Left colon (tissue), 2 donors: Measurements from ENCODE around the gene STOML1. TPM values are rescaled to one million over a fixed set of nuclear protein-coding genes. Genes with fewer than 3 reads are reported as not detected.
A peak's percentile ranks its signal among the peaks of the same experiment; 100 is the strongest.
"Not testable (repeated sequence)": the region's sequence is repeated elsewhere in the genome, so short reads cannot be mapped to it uniquely, and the experiment has no call there.

Experiments used
- ATAC-seq: fragments of 200-7000 bp; cut with Tn5 transposase; one replicate; pipeline ENCODE4 v1.9.1; 2020; ENCODE audit warnings: mild to moderate bottlenecking, moderate library complexity
- DNase-seq, 2 donors: peaks; one replicate each; pipeline ENCODE4 v3.0.0-alpha.2; 2020
- intact Hi-C, 2 donors: fragments of 100-400 bp; cut with DNase I in 1 of 2; cut with micrococcal nuclease in 1 of 2; formaldehyde crosslinking; loops; one replicate each; pipeline versions ENCODE4 v1.11.2 to v1.14.0; 2022; cut with DNase I, micrococcal nuclease
- total RNA-seq, 2 donors: library from RNA; stranded (reverse); fragmentation: NEBNext Ultra II Directional; extraction: Animal tissue kit (Norgen Biotek cat#: 25700); gene quantifications; one replicate each; pipeline ENCODE4 v1.2.1, GENCODE V29; 2021
- donor health status: DM: no; HTN: no; CAD: no.
- donor health status: DM: yes; HTN: yes; CAD: no.

Gene STOML1
- total RNA-seq, 2 donors from 2014 or later, result 10.9 to 15.4 TPM

- intact Hi-C loops, result no loop called here
- DNase-seq, result no peak
- no peak for ATAC-seq
These were observed 51.8 kb downstream of the STOML1 start for GRCh38 chr15:73940061-73940981.

GRCh38 chr15:73939138-73939537 is 53.0 kb downstream of the STOML1 start:
- ATAC-seq (no peak), DNase-seq (no peak)
- intact Hi-C loops, result no loop called here

DNA sequence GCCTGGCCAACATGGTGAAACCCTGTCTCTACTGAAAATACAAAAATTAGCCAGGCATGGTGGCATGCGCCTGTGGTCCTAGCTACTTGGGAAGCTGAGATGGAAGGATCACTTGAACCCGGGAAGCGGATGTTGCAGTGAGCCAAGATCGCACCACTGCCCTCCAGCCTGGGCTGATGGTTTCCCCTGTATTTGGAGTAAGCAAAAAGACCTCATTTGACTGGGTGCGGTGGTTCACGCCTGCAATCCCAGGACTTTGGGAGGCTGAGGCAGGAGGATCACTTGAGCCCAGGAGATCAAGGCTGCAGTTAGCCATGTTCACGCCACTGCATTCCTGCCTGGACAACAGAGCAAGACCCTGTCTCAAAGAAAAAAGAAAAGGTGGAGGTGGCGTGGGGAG is 53.6 kb downstream of the STOML1 start:
- intact Hi-C loops, DNase-seq: not testable (repeated sequence)

DNA sequence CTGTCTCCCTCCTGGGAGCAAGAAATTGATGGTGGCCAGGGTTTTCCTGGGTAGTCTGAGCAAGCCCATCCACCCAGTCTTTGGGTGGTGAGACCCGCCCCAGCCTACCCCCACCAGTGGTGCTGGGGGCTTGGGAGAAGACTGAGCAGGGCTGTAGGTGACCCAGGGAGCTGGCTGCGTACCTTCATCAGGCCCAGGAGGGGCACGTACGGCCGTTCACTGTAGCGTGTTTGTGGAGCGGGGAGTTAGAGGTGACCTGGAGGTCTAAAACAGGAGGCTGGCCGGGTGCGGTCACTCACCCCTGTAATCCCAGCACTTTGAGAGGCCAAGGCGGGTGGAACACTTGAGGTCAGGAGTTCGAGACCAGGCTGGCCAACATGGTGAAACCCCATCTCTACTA is 54.4 kb downstream of the STOML1 start:
- no peak for DNase-seq
- no peak for ATAC-seq
- intact Hi-C loops, result no loop called here

More for the DNA sequence above, 53.6 kb downstream of the STOML1 start:
- ATAC-seq, result not testable (repeated sequence)

GRCh38 chr15:73937296-73937695 is 54.8 kb downstream of the STOML1 start:
- ATAC-seq (no peak), DNase-seq (no peak)
- intact Hi-C loops, result no loop called here

DNA sequence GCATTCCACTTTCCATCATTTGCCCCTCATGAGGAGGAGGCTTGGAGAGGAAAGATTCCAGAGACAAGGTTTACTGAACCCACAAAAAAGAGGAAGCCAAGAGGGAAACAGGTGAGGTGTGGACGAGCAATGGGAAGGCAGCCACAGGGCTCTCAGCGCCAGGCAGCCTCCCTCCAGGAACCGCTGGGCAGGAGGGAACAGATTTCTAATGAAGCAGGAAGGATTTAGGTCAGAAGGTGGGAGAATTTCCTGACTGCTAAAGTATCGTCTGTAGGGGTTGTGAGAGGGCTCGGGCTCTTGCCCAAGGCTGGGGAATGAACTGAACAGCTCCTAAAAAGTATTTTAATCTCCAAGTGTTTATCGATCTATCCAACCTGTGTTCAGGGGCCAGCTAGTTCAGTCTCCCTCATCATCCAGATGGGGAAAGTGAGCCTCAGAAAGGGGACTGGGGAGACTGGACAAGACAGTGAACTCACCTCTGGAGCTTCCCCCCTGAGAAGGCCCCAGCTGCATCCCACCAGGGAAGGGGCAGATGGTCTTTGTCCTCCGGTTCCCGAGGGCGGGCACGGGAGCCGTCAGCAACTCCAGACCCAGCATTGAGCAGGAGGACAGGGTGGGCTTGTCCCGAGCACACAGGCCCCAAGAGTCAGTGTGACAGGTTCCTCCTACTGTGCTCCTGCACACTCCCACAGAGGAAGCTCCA is 55.4 kb downstream of the STOML1 start:
- DNase-seq (no peak), ATAC-seq (no peak)
- intact Hi-C loops, result no loop called here

DNA sequence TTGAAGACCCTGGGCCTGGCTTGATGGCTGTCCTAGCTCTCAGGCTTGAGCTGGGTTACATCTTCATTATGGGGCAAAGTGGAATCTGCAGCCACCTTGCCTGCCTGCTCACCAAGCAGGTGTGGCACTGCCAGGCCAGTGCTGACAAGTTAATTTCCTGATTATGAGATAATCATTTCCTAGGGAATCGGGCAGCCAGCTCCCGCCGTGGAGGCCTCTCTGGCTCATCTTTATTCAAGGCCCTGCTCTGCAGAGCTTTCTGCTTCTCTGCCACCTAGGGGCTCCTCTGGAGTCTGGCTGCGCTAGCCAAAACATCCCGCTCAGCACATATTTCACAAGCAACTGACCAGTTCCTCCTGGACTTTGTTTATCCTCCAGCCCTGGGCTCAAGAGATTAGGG is 55.9 kb downstream of the STOML1 start:
- ATAC-seq, result peak; percentile 77
- peak in 1 of 2 donors; percentile 18 for DNase-seq

DNA sequence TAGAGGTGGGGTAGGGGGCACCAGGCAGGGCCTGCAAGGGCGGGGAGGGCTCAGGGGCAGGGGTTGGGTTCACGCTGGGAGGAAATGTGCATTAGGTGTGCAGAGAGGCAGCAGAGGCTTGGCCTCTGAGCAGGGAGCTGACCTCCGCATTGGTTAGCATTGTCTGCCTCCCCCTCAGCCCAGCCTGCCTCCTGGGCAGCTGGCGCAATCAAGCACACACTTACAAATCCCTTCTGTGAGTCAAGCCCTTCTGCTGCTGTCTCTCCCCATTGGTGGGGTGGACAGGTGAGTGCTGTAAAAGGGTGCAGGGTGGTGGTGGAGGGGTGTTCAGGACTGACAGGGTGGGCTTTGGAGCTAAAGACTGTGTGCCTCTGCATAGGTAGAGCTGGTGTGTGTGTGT is 56.5 kb downstream of the STOML1 start:
- intact Hi-C loops, result no loop called here
- DNase-seq (no peak), ATAC-seq (no peak)

More for the DNA sequence above, 55.9 kb downstream of the STOML1 start:
- intact Hi-C loops, result no loop called here

DNA sequence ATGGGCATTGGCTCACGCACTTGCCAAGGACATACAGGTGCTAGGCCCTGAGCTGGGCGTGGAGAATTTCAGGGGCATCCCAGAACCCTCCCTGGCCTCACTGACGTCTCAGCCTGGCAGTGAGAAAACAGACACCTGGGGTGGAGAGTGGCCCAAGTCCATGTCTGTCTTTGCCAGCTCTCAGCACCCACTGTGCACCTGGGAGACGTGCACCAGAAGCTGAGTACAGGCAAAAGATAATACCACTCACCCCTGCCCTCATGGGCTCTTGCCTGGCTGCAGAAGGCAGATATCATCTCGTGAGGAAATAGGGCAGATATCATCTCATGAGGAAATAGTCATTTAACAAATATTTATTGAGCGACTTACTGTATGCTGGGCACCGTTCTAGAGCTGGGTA is 57.8 kb downstream of the STOML1 start:
- peak; percentile 36 for ATAC-seq
- intact Hi-C loops, result no loop called here

GRCh38 chr15:73932381-73933191 is 59.5 kb downstream of the STOML1 start:
- DNase-seq, result no peak
- ATAC-seq, result no peak
- intact Hi-C loops, result no loop called here

More for the DNA sequence above, 57.8 kb downstream of the STOML1 start:
- no peak for DNase-seq

GRCh38 chr15:73931441-73931840 is 60.7 kb downstream of the STOML1 start:
- intact Hi-C loops, result no loop called here
- ATAC-seq (no peak), DNase-seq (no peak)

DNA sequence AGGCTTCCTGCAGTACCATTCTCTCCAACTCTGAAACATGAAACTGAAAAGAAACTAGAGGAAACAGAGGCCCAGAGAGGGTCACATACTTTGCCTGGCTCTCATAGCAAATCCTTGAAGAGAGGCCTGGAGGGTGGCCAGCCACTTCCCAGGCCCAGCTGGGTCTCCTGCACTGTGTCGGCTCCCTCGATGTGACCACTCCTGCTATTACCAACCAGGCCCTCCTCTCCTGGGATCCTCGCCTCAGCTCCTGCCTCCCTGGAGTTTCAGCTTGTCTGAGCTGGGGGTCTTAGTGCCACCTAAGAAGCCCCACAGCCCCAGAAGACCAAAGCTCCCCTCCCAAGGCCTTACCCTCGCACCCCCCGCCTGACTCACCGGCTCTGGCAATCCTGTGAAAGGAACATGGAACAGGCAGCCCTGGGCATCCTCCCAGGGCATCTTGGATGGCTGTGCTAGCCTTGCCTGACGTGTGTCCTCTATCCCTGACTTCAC is 61.3 kb downstream of the STOML1 start:
- DNase-seq (no peak), ATAC-seq (no peak)
- intact Hi-C loops, result no loop called here

DNA sequence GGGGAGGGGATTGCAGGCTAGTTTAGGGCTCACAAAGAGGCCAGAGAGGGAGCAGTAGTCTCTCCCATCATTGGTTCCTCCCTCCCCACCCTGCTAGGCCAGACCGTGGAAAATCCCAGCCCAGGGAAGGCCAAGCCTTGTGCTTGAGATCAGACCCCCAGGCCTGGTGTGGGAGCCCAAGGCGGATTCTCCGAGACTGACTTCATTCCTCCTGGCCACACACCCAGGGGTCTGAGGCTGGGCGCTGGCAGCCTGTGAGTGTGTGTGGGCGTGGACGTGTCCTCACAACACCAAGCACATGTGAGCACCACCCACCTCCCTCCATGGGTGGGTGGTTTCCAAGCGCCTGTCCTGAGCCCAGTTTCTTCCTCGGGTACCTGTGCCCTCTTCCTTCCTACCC is 61.7 kb downstream of the STOML1 start:
- intact Hi-C loops, result no loop called here
- ATAC-seq, result no peak
- no peak for DNase-seq

DNA sequence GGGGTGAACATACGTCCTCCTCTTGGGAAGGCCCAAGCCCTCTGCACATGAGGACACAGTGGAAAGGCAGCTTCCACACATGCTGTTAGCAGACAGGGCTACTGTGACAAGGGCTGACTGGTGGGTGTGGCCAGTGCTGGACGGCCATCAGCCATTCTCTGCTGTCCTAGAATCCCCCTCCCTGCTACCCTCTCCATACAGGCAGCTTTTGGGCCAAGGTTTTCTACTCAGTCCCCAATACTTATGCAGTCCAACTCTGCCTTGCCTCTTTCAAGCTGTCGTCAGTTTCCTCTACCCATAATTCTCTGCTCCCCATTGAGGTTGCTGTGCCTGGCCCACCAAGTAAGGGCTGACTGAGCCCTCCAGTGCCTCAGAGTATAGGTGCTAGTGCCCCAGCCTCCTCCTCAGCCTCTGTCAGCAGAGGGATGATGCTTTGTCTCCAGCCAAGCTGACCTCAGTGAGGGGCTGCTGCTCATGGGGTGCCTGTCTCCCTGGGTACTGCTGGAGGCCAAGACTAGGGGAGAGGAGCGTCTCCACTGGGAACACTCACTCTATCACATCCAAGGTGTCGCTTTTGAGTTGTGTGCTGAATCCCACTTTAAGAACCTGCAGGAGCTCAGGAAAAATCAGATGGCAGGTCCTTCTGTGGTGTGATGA is 63.0 kb downstream of the STOML1 start:
- DNase-seq, result no peak
- ATAC-seq, result no peak
- intact Hi-C loops, result no loop called here

Other genes starting within 250 kb of the STOML1 start
- 1 to 10 TPM in 1 of 2 donors, under 1 TPM in 1; 0.82 to 1.5 TPM for gene INSYN1, start 238.9 kb downstream of the STOML1 start, total RNA-seq
- gene TBC1D21, start 118.7 kb downstream of the STOML1 start, total RNA-seq, result not detected
- gene LOXL1, start 65.8 kb downstream of the STOML1 start, total RNA-seq, result 1 to 10 TPM; 2.0 to 2.5 TPM
- gene PML, start 2.4 kb upstream of the STOML1 start, total RNA-seq, result 10 to 100 TPM; 26.6 to 28.5 TPM
- not detected for gene GOLGA6A, start 90.3 kb upstream of the STOML1 start, total RNA-seq
- gene ISLR2, start 138.3 kb upstream of the STOML1 start, total RNA-seq, result under 1 TPM; 0.52 to 0.89 TPM
- 10 to 100 TPM in 1 of 2 donors, 1 to 10 TPM in 1; 4.8 to 10.2 TPM for gene ISLR, start 181.4 kb upstream of the STOML1 start, total RNA-seq
- not detected for gene STRA6, start 210.5 kb upstream of the STOML1 start, total RNA-seq
- gene CCDC33, start 244.0 kb upstream of the STOML1 start, total RNA-seq, result under 1 TPM in 1 of 2 donors, not detected in 1; 0.46 TPM